CD4-positive, alpha-beta T cell (primary cell): ENCODE results near the gene TOP2B. TPM values are rescaled to one million over a fixed set of nuclear protein-coding genes. Genes with fewer than 3 reads are reported as not detected.

Experiments
- ATAC-seq: fragments of 200-7000 bp; cut with Tn5 transposase; one replicate; pipeline ENCODE4 v1.10.0; 2022; ENCODE audit warnings: mild to moderate bottlenecking; ENCODE audit not compliant: poor library complexity
- CTCF ChIA-PET: fragments of 350-600 bp; sonication (Branson Sonifier 250); formaldehyde crosslinking; loops from one replicate; lab custom pipeline; 2021; ENCODE audit warnings: antibody characterized with exemption, inconsistent platforms; lab: Charles Lee
- POLR2A ChIA-PET: fragments of 350-600 bp; sonication (Branson Sonifier 250); formaldehyde crosslinking; loops from one replicate; lab custom pipeline; 2021; ENCODE audit warnings: antibody characterized with exemption, inconsistent platforms; lab: Charles Lee
- DNase-seq, 14 experiments: peaks; one replicate each; pipeline ENCODE4 v3.0.0-alpha.2; 2013 to 2020; ENCODE audit warnings: mixed read lengths in 2 of 14
- H3K27ac ChIP-seq, 2 donors: one replicate each; pipeline versions ENCODE4 v1.5.1 to v1.7.0; 2013; ENCODE audit warnings: low read length in 2 of 2, low read depth in 1 of 2, mild to moderate bottlenecking in 1 of 2
- H3K27me3 ChIP-seq, 2 experiments: 1 replicate in 1 of 2; 2 replicates in 1 of 2; pipeline versions ENCODE4 v1.6.1 to v1.7.0; 2013; ENCODE audit warnings: low read length in 2 of 2, control low read depth in 1 of 2, mild to moderate bottlenecking in 1 of 2, moderate library complexity in 1 of 2; ENCODE audit not compliant: insufficient read depth in 2 of 2, control insufficient read depth in 1 of 2
- H3K36me3 ChIP-seq: one replicate; pipeline ENCODE4 v1.6.1; 2013; ENCODE audit warnings: low read length, control low read depth; ENCODE audit not compliant: insufficient read depth
- H3K4me1 ChIP-seq: one replicate; pipeline ENCODE4 v1.6.1; 2013; ENCODE audit warnings: low read length, control low read depth; ENCODE audit not compliant: insufficient read depth
- H3K4me3 ChIP-seq: one replicate; pipeline ENCODE4 v1.5.1; 2013; ENCODE audit warnings: mild to moderate bottlenecking, low read length, moderate library complexity
- H3K9me3 ChIP-seq, 2 experiments: 1 replicate in 1 of 2; 2 replicates in 1 of 2; pipeline versions ENCODE4 v1.6.1 to v1.7.0; 2013; ENCODE audit warnings: low read length in 2 of 2, mild to moderate bottlenecking in 2 of 2, control low read depth in 1 of 2, moderate library complexity in 1 of 2; ENCODE audit not compliant: control insufficient read depth in 1 of 2, insufficient read depth in 1 of 2
- H3K27ac Mint-ChIP-seq: one replicate; pipeline ENCODE4 v1.8.0; 2020; ENCODE audit warnings: mixed read lengths
- H3K27me3 Mint-ChIP-seq: one replicate; pipeline ENCODE4 v1.8.0; 2021; ENCODE audit warnings: mixed read lengths
- H3K36me3 Mint-ChIP-seq: one replicate; pipeline ENCODE4 v1.8.0; 2021; ENCODE audit warnings: low read depth, mixed read lengths
- H3K4me1 Mint-ChIP-seq: one replicate; pipeline ENCODE4 v1.8.0; 2021; ENCODE audit warnings: low read depth, mixed read lengths
- H3K4me3 Mint-ChIP-seq: one replicate; pipeline ENCODE4 v1.8.0; 2020; ENCODE audit warnings: mild to moderate bottlenecking, mixed read lengths
- H3K9me3 Mint-ChIP-seq: one replicate; pipeline ENCODE4 v1.8.0; 2020; ENCODE audit warnings: mixed read lengths
- intact Hi-C, 2 experiments: fragments of 100-400 bp; cut with DNase I in 1 of 2; cut with micrococcal nuclease in 1 of 2; formaldehyde crosslinking; loops; one replicate each; pipeline versions ENCODE4 v1.15.1 to v1.9.0; 2023 to 2025; cut with DNase I, micrococcal nuclease
- polyA plus RNA-seq, 2 donors: library from polyadenylated mRNA; unstranded; fragments of 120-200 nt; gene quantifications; one replicate each; pipeline ENCODE4 v1.2.1, GENCODE V29; 2013
- total RNA-seq, 174 experiments: library from RNA in 2 of 174; stranded (reverse) in 2 of 174; gene quantifications; one replicate each; pipeline ENCODE4 v1.2.3 and lab custom pipeline; 2021 to 2026
- TF ChIP-seq, protein P1 (sequence below): fragments of 200-600 bp; IDR thresholded peaks from one replicate; pipeline ENCODE4 v1.8.0; 2022; ENCODE audit warnings: antibody characterized with exemption, mild to moderate bottlenecking

TOP2B gene
- total RNA-seq (10 to 100 TPM; 79.7 to 80.4 TPM), total RNA-seq (lab: John Stamatoyannopoulos, UW) (154 to 584 (median 383) reads per million in 172 experiments)
- polyA plus RNA-seq (2013, experiment 1 of 2) = 139 TPM
- polyA plus RNA-seq (2013, experiment 2 of 2) = 150 TPM

DNA sequence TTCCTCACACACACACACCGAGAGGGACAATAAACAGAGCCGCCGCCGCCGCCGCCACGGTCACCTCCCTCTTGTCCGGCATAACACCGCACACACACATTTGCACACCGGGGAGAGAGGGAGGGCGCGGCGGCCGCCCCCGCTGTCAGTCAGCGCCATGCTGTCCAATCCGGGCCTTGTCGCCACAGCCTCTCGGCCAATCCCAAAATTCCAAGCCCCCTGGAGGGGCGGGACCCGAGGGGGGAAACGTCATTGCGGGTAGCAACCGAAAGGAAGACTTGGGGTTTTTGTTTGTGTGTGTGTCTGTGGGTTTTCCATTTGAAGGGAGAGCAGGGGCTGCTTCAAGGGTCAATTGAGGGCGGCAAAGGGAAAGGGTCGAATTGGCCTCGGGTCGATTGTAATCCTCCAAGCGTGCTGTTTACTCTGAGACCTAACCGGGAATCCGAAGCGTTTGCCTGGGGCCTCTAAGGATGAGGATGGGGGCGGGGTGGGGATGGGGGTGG, at the start of gene TOP2B:
TOP2B (minus strand) TSS at position 96 of the 503 bp plus-strand sequence. CDS start 610 bp downstream, outside the sequence.
- ChIA-PET POLR2A (interaction anchor here (1.2 to 2.4 kb wide), 2 partner anchors 118 to 1748 kb away, joined by 3 to 14 read pairs; partner anchors contain the start of genes NGLY1, NKIRAS1 and RPL15), CTCF (interaction anchor here (5.7 kb wide), 1 partner anchor 17 kb away, joined by 27 read pairs; no protein-coding TSS in a partner anchor)
- Mint-ChIP-seq H3K9me3 (no peaks in the 10 kb centered on the region), H3K36me3 (peaks cover 23% of the 10 kb centered on the region), H3K27ac (peak within 1 kb of the TSS; percentile 98), H3K4me1 (peaks cover 49% of the 10 kb centered on the region), H3K27me3 (no peaks in the 10 kb centered on the region), H3K4me3 (peak within 1 kb of the TSS; percentile 98)
- Histone ChIP-seq H3K36me3 (no peaks in the 10 kb centered on the region), H3K27me3 (no peaks in the 10 kb centered on the region), H3K4me3 (peak within 1 kb of the TSS; percentile 94), H3K27ac (peak within 1 kb of the TSS; percentile 92 to 93), H3K9me3 (no peaks in the 10 kb centered on the region), H3K4me1 (peaks cover 13% of the 10 kb centered on the region)
- intact Hi-C loops = loop anchor here (2.0 to 5.0 kb wide), 3 partner anchors 118 to 1817 kb away; partner anchors contain the start of genes NGLY1 (in 1 of the 2) and SLC4A7 (in 1 of the 2)
- peak; percentile 89 for ATAC-seq
- TF ChIP-seq, protein P1, sequence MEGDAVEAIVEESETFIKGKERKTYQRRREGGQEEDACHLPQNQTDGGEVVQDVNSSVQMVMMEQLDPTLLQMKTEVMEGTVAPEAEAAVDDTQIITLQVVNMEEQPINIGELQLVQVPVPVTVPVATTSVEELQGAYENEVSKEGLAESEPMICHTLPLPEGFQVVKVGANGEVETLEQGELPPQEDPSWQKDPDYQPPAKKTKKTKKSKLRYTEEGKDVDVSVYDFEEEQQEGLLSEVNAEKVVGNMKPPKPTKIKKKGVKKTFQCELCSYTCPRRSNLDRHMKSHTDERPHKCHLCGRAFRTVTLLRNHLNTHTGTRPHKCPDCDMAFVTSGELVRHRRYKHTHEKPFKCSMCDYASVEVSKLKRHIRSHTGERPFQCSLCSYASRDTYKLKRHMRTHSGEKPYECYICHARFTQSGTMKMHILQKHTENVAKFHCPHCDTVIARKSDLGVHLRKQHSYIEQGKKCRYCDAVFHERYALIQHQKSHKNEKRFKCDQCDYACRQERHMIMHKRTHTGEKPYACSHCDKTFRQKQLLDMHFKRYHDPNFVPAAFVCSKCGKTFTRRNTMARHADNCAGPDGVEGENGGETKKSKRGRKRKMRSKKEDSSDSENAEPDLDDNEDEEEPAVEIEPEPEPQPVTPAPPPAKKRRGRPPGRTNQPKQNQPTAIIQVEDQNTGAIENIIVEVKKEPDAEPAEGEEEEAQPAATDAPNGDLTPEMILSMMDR = no peak
- peak; percentile 87 to 97 (median 92) for DNase-seq

DNA sequence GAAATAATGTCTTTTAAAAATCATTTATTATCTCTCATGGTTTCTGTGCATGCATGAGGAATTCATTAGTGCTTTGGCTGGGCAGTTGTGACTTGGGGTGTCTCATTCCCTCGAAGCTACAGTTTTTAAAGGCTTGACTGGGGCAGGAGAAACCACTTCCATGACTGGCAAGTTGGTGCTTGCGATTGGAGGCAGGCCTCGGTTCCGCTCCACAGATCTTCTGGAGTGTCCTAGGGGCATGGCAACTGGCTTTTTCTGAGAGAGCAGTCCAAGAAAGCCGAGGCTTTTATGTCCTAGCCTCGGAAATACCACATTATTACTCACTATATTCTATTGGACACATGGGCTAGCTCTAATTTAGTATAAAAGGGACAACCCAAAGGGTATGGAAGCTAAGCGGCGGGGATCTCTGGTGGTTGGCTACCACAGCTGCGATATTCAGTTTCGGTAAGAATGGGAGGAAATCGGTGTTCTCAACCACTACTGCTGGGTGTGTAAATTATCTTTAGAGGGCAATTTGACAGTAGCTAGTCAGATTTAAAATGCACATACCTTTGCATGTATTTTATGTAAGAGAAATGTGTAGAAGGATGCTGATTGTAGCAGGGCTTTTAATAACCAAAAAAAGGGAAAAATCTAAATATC, 48.8 kb upstream of the TOP2B start:
- DNase-seq (no peak), ATAC-seq (no peak)
- intact Hi-C loops = no loop called here
- Histone ChIP-seq H3K4me3 (no peak overlapping the region), H3K27ac (no peak overlapping the region), H3K36me3 (no peaks in the 10 kb centered on the region), H3K27me3 (no peaks in the 10 kb centered on the region), H3K4me1 (no peaks in the 10 kb centered on the region), H3K9me3 (no peaks in the 10 kb centered on the region)
- Mint-ChIP-seq H3K27me3 (peaks cover 2% of the 10 kb centered on the region), H3K4me1 (no peaks in the 10 kb centered on the region), H3K9me3 (no peaks in the 10 kb centered on the region), H3K27ac (no peak overlapping the region), H3K36me3 (peaks cover 15% of the 10 kb centered on the region), H3K4me3 (no peak overlapping the region)
- ChIA-PET CTCF (no interaction called here), POLR2A (no interaction called here)
- TF ChIP-seq, protein P1 = no peak

GRCh38 chr3:25711090-25711489, 46.4 kb upstream of the TOP2B start:
- Histone ChIP-seq H3K4me1 (no peaks in the 10 kb centered on the region), H3K9me3 (no peaks in the 10 kb centered on the region), H3K27ac (no peak overlapping the region), H3K4me3 (no peak overlapping the region), H3K36me3 (no peaks in the 10 kb centered on the region), H3K27me3 (peaks cover 0 to 8% of the 10 kb centered on the region in 2 experiments)
- no peaks in the 10 kb centered on the region for H3K4me1 Mint-ChIP-seq
- no peak for DNase-seq
- intact Hi-C loops = no loop called here
- H3K27me3 Mint-ChIP-seq = peaks cover 18% of the 10 kb centered on the region
- no peak for ATAC-seq
- POLR2A ChIA-PET = no interaction called here
- CTCF ChIA-PET = no interaction called here
- H3K36me3 Mint-ChIP-seq = no peaks in the 10 kb centered on the region
- no peak overlapping the region for H3K4me3 Mint-ChIP-seq
- no peaks in the 10 kb centered on the region for H3K9me3 Mint-ChIP-seq
- H3K27ac Mint-ChIP-seq = no peak overlapping the region
- TF ChIP-seq, protein P1 = no peak
